Memory B cell (primary cell): ENCODE measurements around the gene FAF1.

Source experiments
- ATAC-seq: fragments of 150-1000 bp; cut with Tn5 transposase; 2 replicates; pipeline ENCODE4 v1.10.0; 2021; ENCODE audit warnings: low read depth, mild to moderate bottlenecking, moderate library complexity
- DNase-seq, 2 donors: peaks; one replicate each; pipeline ENCODE4 v3.0.0; 2022; ENCODE audit warnings: low spot score in 2 of 2
- H3K27ac Mint-ChIP-seq: one replicate; pipeline ENCODE4 v1.8.0; 2022; ENCODE audit warnings: mild to moderate bottlenecking, moderate library complexity, mixed read lengths
- H3K27me3 Mint-ChIP-seq: one replicate; pipeline ENCODE4 v1.8.0; 2022; ENCODE audit warnings: mixed read lengths
- H3K36me3 Mint-ChIP-seq: one replicate; pipeline ENCODE4 v1.8.0; 2022; ENCODE audit warnings: mild to moderate bottlenecking, mixed read lengths
- H3K4me1 Mint-ChIP-seq: one replicate; pipeline ENCODE4 v1.8.0; 2022; ENCODE audit warnings: mixed read lengths
- H3K4me3 Mint-ChIP-seq: one replicate; pipeline ENCODE4 v1.8.0; 2022; ENCODE audit warnings: mild to moderate bottlenecking, moderate library complexity, mixed read lengths
- H3K9me3 Mint-ChIP-seq: one replicate; pipeline ENCODE4 v1.8.0; 2022; ENCODE audit warnings: mixed read lengths

The FAF1 gene

GRCh38 chr1:50416553-50417453 lies 543.3 kb downstream of the FAF1 start:
- DNase-seq (no peak), ATAC-seq (no peak)
- Mint-ChIP-seq H3K4me1 (peaks cover 11% of the 10 kb centered on the region), H3K36me3 (peaks cover 8% of the 10 kb centered on the region), H3K9me3 (peaks cover 7% of the 10 kb centered on the region), H3K4me3 (no peak overlapping the region), H3K27me3 (peaks cover 28% of the 10 kb centered on the region), H3K27ac (no peak overlapping the region)

GRCh38 chr1:50416150-50416527 lies 543.9 kb downstream of the FAF1 start:
- peaks cover 23% of the 10 kb centered on the region for H3K27me3 Mint-ChIP-seq
- peaks cover 11% of the 10 kb centered on the region for H3K4me1 Mint-ChIP-seq
- H3K9me3 Mint-ChIP-seq, result peaks cover 7% of the 10 kb centered on the region
- H3K4me3 Mint-ChIP-seq, result no peak overlapping the region
- peaks cover 6% of the 10 kb centered on the region for H3K36me3 Mint-ChIP-seq
- no peak for DNase-seq
- H3K27ac Mint-ChIP-seq, result no peak overlapping the region
- no peak for ATAC-seq

- H3K36me3 Mint-ChIP-seq, result peaks cover 6% of the 10 kb centered on the region
- H3K27ac Mint-ChIP-seq, result no peak overlapping the region
- no peak overlapping the region for H3K4me3 Mint-ChIP-seq
- H3K9me3 Mint-ChIP-seq, result peaks cover 10% of the 10 kb centered on the region
- no peak for DNase-seq
- H3K27me3 Mint-ChIP-seq, result peaks cover 23% of the 10 kb centered on the region
- peaks cover 10% of the 10 kb centered on the region for H3K4me1 Mint-ChIP-seq
- no peak for ATAC-seq
Measured at GRCh38 chr1:50415235-50416149, 544.6 kb downstream of the FAF1 start.

- DNase-seq, result no peak
- Mint-ChIP-seq H3K27ac (no peak overlapping the region), H3K4me1 (peaks cover 5% of the 10 kb centered on the region), H3K4me3 (no peak overlapping the region), H3K27me3 (peaks cover 16% of the 10 kb centered on the region), H3K36me3 (peaks cover 6% of the 10 kb centered on the region), H3K9me3 (peaks cover 11% of the 10 kb centered on the region)
- no peak for ATAC-seq
Measured at GRCh38 chr1:50414853-50415234, 545.2 kb downstream of the FAF1 start.

- H3K9me3 Mint-ChIP-seq, result peaks cover 11% of the 10 kb centered on the region
- peaks cover 14% of the 10 kb centered on the region for H3K27me3 Mint-ChIP-seq
- DNase-seq (no peak), ATAC-seq (no peak)
- H3K4me3 Mint-ChIP-seq, result no peak overlapping the region
- peaks cover 2% of the 10 kb centered on the region for H3K4me1 Mint-ChIP-seq
- no peak overlapping the region for H3K27ac Mint-ChIP-seq
- peaks cover 5% of the 10 kb centered on the region for H3K36me3 Mint-ChIP-seq
Measured at GRCh38 chr1:50412813-50413476, 547.1 kb downstream of the FAF1 start.

GRCh38 chr1:50405814-50406213 lies 554.3 kb downstream of the FAF1 start:
- DNase-seq, result no peak
- no peak for ATAC-seq
- H3K4me3 Mint-ChIP-seq, result no peak overlapping the region
- peaks cover 4% of the 10 kb centered on the region for H3K9me3 Mint-ChIP-seq
- H3K27me3 Mint-ChIP-seq, result peaks cover 12% of the 10 kb centered on the region
- no peaks in the 10 kb centered on the region for H3K4me1 Mint-ChIP-seq
- H3K36me3 Mint-ChIP-seq, result no peaks in the 10 kb centered on the region
- H3K27ac Mint-ChIP-seq, result no peak overlapping the region

- H3K4me3 Mint-ChIP-seq, result no peak overlapping the region
- no peaks in the 10 kb centered on the region for H3K4me1 Mint-ChIP-seq
- H3K36me3 Mint-ChIP-seq, result no peaks in the 10 kb centered on the region
- ATAC-seq (no peak), DNase-seq (no peak)
- no peak overlapping the region for H3K27ac Mint-ChIP-seq
- peaks cover 7% of the 10 kb centered on the region for H3K9me3 Mint-ChIP-seq
- H3K27me3 Mint-ChIP-seq, result peaks cover 14% of the 10 kb centered on the region
Measured at GRCh38 chr1:50393522-50394120, 566.4 kb downstream of the FAF1 start.
